IMR-90 (cell line): ENCODE data around the gene RPL10. TPM values are rescaled to one million over a fixed set of nuclear protein-coding genes. Genes with fewer than 3 reads are reported as not detected.
A peak's percentile ranks its signal among the peaks of the same experiment; 100 is the strongest.

Experiments
- ATAC-seq: fragments of 200-7000 bp; cut with Tn5 transposase; 2 replicates; pipeline ENCODE4 v1.9.1; 2020; ENCODE audit warnings: low read depth, mild to moderate bottlenecking, moderate library complexity
- BruUV-seq: library from RNA; stranded (reverse); fragments of 400-500 nt; replicated peaks from 2 replicates; lab custom pipeline; 2021; lab: Mats Ljungman, UMichigan
- CTCF ChIA-PET: fragments of 300-600 bp; formaldehyde crosslinking; extraction: SDS; loops from one replicate; lab custom pipeline; 2021; ENCODE audit warnings: antibody characterized with exemption; lab: Yijun Ruan, JAX
- POLR2A ChIA-PET: fragments of 300-600 bp; sonication (Branson Sonifier 250); formaldehyde crosslinking; loops from one replicate; lab custom pipeline; 2022; ENCODE audit warnings: antibody characterized with exemption; ENCODE audit not compliant: unreplicated experiment; lab: Charles Lee
- DNase-seq: peaks from one replicate; pipeline ENCODE4 v3.0.0; 2013
- H2AFZ ChIP-seq: replicated peaks from 2 replicates; pipeline ENCODE3; 2013; ENCODE audit warnings: low read length, mild to moderate bottlenecking; ENCODE audit not compliant: poor library complexity
- H2AK5ac ChIP-seq: 2 replicates; pipeline ENCODE4 v1.6.1; 2013; ENCODE audit warnings: low read depth, low read length, inconsistent platforms
- H2AK9ac ChIP-seq: replicated peaks from 2 replicates; pipeline ENCODE3; 2013; ENCODE audit warnings: mild to moderate bottlenecking, low read depth, low read length, moderate library complexity; ENCODE audit not compliant: poor library complexity
- H2BK120ac ChIP-seq: 2 replicates; pipeline ENCODE4 v1.6.1; 2013; ENCODE audit warnings: low read depth, low read length, inconsistent platforms
- H2BK15ac ChIP-seq: 3 replicates; pipeline ENCODE4 v1.6.1; 2013; ENCODE audit warnings: low read depth, low read length, inconsistent platforms
- H2BK20ac ChIP-seq: 2 replicates; pipeline ENCODE4 v1.6.1; 2013; ENCODE audit warnings: low read depth, mild to moderate bottlenecking, inconsistent platforms, low read length, moderate library complexity
- H2BK5ac ChIP-seq: 2 replicates; pipeline ENCODE4 v1.6.1; 2013; ENCODE audit warnings: mild to moderate bottlenecking, low read depth, low read length, inconsistent platforms; ENCODE audit not compliant: poor library complexity, severe bottlenecking
- H3K14ac ChIP-seq: replicated peaks from 2 replicates; pipeline ENCODE4 v1.6.1; 2013; ENCODE audit warnings: low read depth, low read length, inconsistent platforms
- H3K18ac ChIP-seq: 2 replicates; pipeline ENCODE4 v1.6.1; 2013; ENCODE audit warnings: low read depth, low read length, control low read depth
- H3K23ac ChIP-seq: 2 replicates; pipeline ENCODE4 v1.6.1; 2013; ENCODE audit warnings: low read depth, low read length, inconsistent platforms
- H3K27ac ChIP-seq: 2 replicates; pipeline ENCODE4 v1.5.1; 2013; ENCODE audit warnings: mild to moderate bottlenecking, control low read depth, low read length; ENCODE audit not compliant: insufficient read depth
- H3K27me3 ChIP-seq: 2 replicates; pipeline ENCODE4 v1.6.1; 2013; ENCODE audit warnings: low read length; ENCODE audit not compliant: control insufficient read depth, insufficient read depth
- H3K36me3 ChIP-seq: 2 replicates; pipeline ENCODE4 v1.6.1; 2013; ENCODE audit warnings: low read length, mixed read lengths; ENCODE audit not compliant: control insufficient read depth, insufficient read depth
- H3K4ac ChIP-seq: 2 replicates; pipeline ENCODE4 v1.6.1; 2013; ENCODE audit warnings: low read depth, low read length, inconsistent platforms
- H3K4me1 ChIP-seq: 2 replicates; pipeline ENCODE4 v1.6.1; 2013; ENCODE audit warnings: low read length, mixed read lengths; ENCODE audit not compliant: control insufficient read depth, insufficient read depth
- H3K4me2 ChIP-seq: 2 replicates; pipeline ENCODE4 v1.6.1; 2013; ENCODE audit warnings: low read depth, mild to moderate bottlenecking, control low read depth, low read length, moderate library complexity
- H3K4me3 ChIP-seq: 2 replicates; pipeline ENCODE4 v1.5.1; 2013; ENCODE audit warnings: low read depth, mild to moderate bottlenecking, control low read depth, low read length, moderate library complexity; ENCODE audit not compliant: insufficient read depth
- H3K56ac ChIP-seq: 2 replicates; pipeline ENCODE4 v1.6.1; 2013; ENCODE audit warnings: low read length, inconsistent platforms; ENCODE audit not compliant: insufficient read depth; ENCODE audit errors: extremely low read depth
- H3K79me1 ChIP-seq, 2 experiments: 2 replicates each; pipeline ENCODE4 v1.6.1; 2013; ENCODE audit warnings: low read length in 2 of 2, inconsistent platforms in 1 of 2, low read depth in 1 of 2
- H3K9ac ChIP-seq: 2 replicates; pipeline ENCODE4 v1.6.1; 2013; ENCODE audit warnings: low read depth, low read length, control low read depth
- H3K9me1 ChIP-seq: 2 replicates; pipeline ENCODE4 v1.6.1; 2013; ENCODE audit warnings: low read length, inconsistent platforms; ENCODE audit not compliant: insufficient read depth
- H3K9me3 ChIP-seq: 2 replicates; pipeline ENCODE4 v1.6.1; 2013; ENCODE audit warnings: low read length; ENCODE audit not compliant: control insufficient read depth, insufficient read depth
- H4K20me1 ChIP-seq: 2 replicates; pipeline ENCODE4 v1.6.1; 2013; ENCODE audit warnings: low read length, inconsistent platforms; ENCODE audit not compliant: insufficient read depth
- H4K5ac ChIP-seq: 2 replicates; pipeline ENCODE4 v1.6.1; 2013; ENCODE audit warnings: mild to moderate bottlenecking, low read depth, low read length, control low read depth
- H4K8ac ChIP-seq, 2 experiments: 2 replicates each; pipeline ENCODE4 v1.6.1; 2013; ENCODE audit warnings: low read depth in 2 of 2, low read length in 2 of 2, control low read depth in 1 of 2, inconsistent platforms in 1 of 2
- H4K91ac ChIP-seq: 2 replicates; pipeline ENCODE4 v1.6.1; 2013; ENCODE audit warnings: low read depth, low read length, inconsistent platforms; ENCODE audit not compliant: insufficient read depth
- BHLHE40 ChIP-seq: fragments of 150-350 bp; IDR thresholded peaks from 2 replicates; pipeline ENCODE4 v1.6.1; 2016; ENCODE audit warnings: mild to moderate bottlenecking, low read depth, low read length
- CEBPB ChIP-seq: IDR thresholded peaks from 2 replicates; pipeline ENCODE4 v1.6.1; 2012; ENCODE audit warnings: low read depth, low read length, improper control_type of control experiment
- CHD1 ChIP-seq: IDR thresholded peaks from 2 replicates; pipeline ENCODE4 v1.6.1; 2012; ENCODE audit warnings: low read depth, low read length, improper control_type of control experiment
- CTCF ChIP-seq: conservative IDR thresholded peaks from 2 replicates; pipeline ENCODE4 v1.5.1; 2012; ENCODE audit warnings: mild to moderate bottlenecking, low read depth, low read length, improper control_type of control experiment
- MXI1 ChIP-seq: IDR thresholded peaks from 2 replicates; pipeline ENCODE4 v1.6.1; 2012; ENCODE audit warnings: low read depth, mild to moderate bottlenecking, low read length, moderate library complexity, borderline replicate concordance
- RFX5 ChIP-seq: IDR thresholded peaks from 2 replicates; pipeline ENCODE4 v1.8.0; 2012; ENCODE audit warnings: low read depth, mild to moderate bottlenecking, low read length, moderate library complexity
- WGBS, 2 experiments: methylation state at CpG; one replicate each; pipeline versions ENCODE4 v1.1.5 to v1.1.7; 2013; ENCODE audit warnings: missing lambda C conversion rate in 2 of 2; ENCODE audit not compliant: insufficient read length in 1 of 2; ENCODE audit errors: extremely low coverage in 2 of 2; 5-methylcytosine and 5-hydroxymethylcytosine counted together
- dilution Hi-C: fragments of 300-500 bp; cut with HindIII; formaldehyde crosslinking; loops from one replicate; pipeline ENCODE4 v1.14.3; 2018; ENCODE audit warnings: low sequenced_read_pairs; ENCODE audit not compliant: unreplicated experiment
- in situ Hi-C: fragments of 300-500 bp; cut with MboI; formaldehyde crosslinking; loops from 3 replicates; pipeline ENCODE4 v1.14.3; 2019; ENCODE audit warnings: low sequenced_read_pairs, inconsistent platforms, mixed read lengths
- intact Hi-C: fragments of 100-400 bp; cut with micrococcal nuclease; formaldehyde crosslinking; loops from 2 replicates; pipeline ENCODE4 v1.10.0; 2022
- polyA plus RNA-seq, 3 experiments: library from polyadenylated mRNA; depleted of rRNA; stranded (reverse); fragments of >200 nt; gene quantifications; 2 replicates each; pipeline ENCODE4 v1.2.3, GENCODE V29; 2012; ENCODE audit warnings: low replicate concordance in 1 of 3
- total RNA-seq: library from RNA; depleted of rRNA; stranded (reverse); fragments of >200 nt; gene quantifications from 2 replicates; pipeline ENCODE4 v1.2.3, GENCODE V29; 2012

RPL10 gene
- total and polyA plus RNA-seq, 2 of the 4 experiments (the other 2 are of a cell fraction): 1,582 to 7,467 TPM

- in situ Hi-C loops: no loop called here
- H2BK15ac ChIP-seq: 0 out of 3 replicates have a peak overlapping the region, but pooled peaks have one; percentile 1
- H3K9me3 ChIP-seq: no peaks in the 10 kb centered on the region
- peaks cover 0 to 13% of the 10 kb centered on the region in 2 experiments; a peak in 1 of 4 replicates for H3K79me1 ChIP-seq
- TF ChIP-seq MXI1 (no peak), RFX5 (no peak), CEBPB (no peak), CTCF (no peak), CHD1 (no peak), BHLHE40 (no peak)
- H3K4me3 ChIP-seq: peak overlapping the region; percentile 95
- H2BK20ac ChIP-seq: no peak overlapping the region
- peak overlapping the region; percentile 94 for H2BK5ac ChIP-seq
- H3K56ac ChIP-seq: peak overlapping the region; percentile 99
- H4K20me1 ChIP-seq: peaks cover 56% of the 10 kb centered on the region
- peak overlapping the region; percentile 100 for H3K9ac ChIP-seq
- peak overlapping the region; percentile 57 for H2BK120ac ChIP-seq
- peak overlapping the region; percentile 98 for H2AK9ac ChIP-seq
- peak overlapping the region; percentile 93 for H4K91ac ChIP-seq
- H4K8ac ChIP-seq: peak overlapping the region; percentile 95 to 97
- peaks cover 9% of the 10 kb centered on the region for H3K4me1 ChIP-seq
- ATAC-seq (no peak), DNase-seq (no peak)
- no peaks in the 10 kb centered on the region for H3K27me3 ChIP-seq
- ChIA-PET POLR2A (interaction anchor here (0.6 to 1.3 kb wide), 3 partner anchors 9 to 421 kb away, joined by 3 to 4 read pairs (median 3); partner anchors contain the start of genes EMD and RPL10), CTCF (no interaction called here)
- peak overlapping the region; percentile 68 for H3K4me2 ChIP-seq
- peak overlapping the region; percentile 98 for H3K4ac ChIP-seq
- peak overlapping the region; percentile 95 for H2AK5ac ChIP-seq
- no TSS peak for BruUV-seq
- peak overlapping the region; percentile 99 for H3K27ac ChIP-seq
- peak overlapping the region; percentile 13 for H2AFZ ChIP-seq
- H3K9me1 ChIP-seq: no peaks in the 10 kb centered on the region
- peak overlapping the region; percentile 70 for H3K18ac ChIP-seq
- H3K23ac ChIP-seq: peak overlapping the region; percentile 99
- H3K14ac ChIP-seq: peak overlapping the region; percentile 92
- 29% methylated on average over 41 of the region's 63 CpGs; no CpG with 5 or more reads in 1 of the 2 experiments for WGBS, 2 experiments
- peaks cover 43% of the 10 kb centered on the region for H3K36me3 ChIP-seq
- H4K5ac ChIP-seq: peak overlapping the region; percentile 73
- intact Hi-C loops: loop anchor here (5.0 kb wide), 1 partner anchor 162 kb away; no protein-coding TSS in a partner anchor
- dilution Hi-C loops: no loop called here
These were observed 27.7 kb upstream of the RPL10 start for GRCh38 chrX:154370300-154371016.
